Mucosa of descending colon (tissue), 3 donors: ENCODE measurements around the gene TMC5. TPM values are rescaled to one million over a fixed set of nuclear protein-coding genes. Genes with fewer than 3 reads are reported as not detected.

Experiments
- ATAC-seq: fragments of 200-7000 bp; cut with Tn5 transposase; one replicate; pipeline ENCODE4 v1.9.1; 2020; ENCODE audit warnings: mild to moderate bottlenecking, moderate library complexity
- DNase-seq, 3 donors: peaks; one replicate each; pipeline ENCODE4 v3.0.0-alpha.2; 2020
- H3K36me3 ChIP-seq: fragments of 200-600 bp; one replicate; pipeline ENCODE4 v1.8.0; 2021; ENCODE audit warnings: low read depth, mild to moderate bottlenecking
- H3K4me1 ChIP-seq: fragments of 200-600 bp; one replicate; pipeline ENCODE4 v1.8.0; 2021; ENCODE audit warnings: low read depth, mild to moderate bottlenecking
- H3K4me3 ChIP-seq: fragments of 200-600 bp; one replicate; pipeline ENCODE4 v1.8.0; 2021; ENCODE audit warnings: mild to moderate bottlenecking
- H3K9me3 ChIP-seq: fragments of 200-600 bp; one replicate; pipeline ENCODE4 v1.8.0; 2021; ENCODE audit warnings: mild to moderate bottlenecking
- intact Hi-C, 2 donors: fragments of 100-400 bp; cut with DNase I in 1 of 2; cut with micrococcal nuclease in 1 of 2; formaldehyde crosslinking; loops; one replicate each; pipeline versions ENCODE4 v1.11.0 to v1.11.1; 2022; cut with DNase I, micrococcal nuclease
- total RNA-seq, 3 donors: library from RNA; stranded (reverse); fragmentation: NEBNext Ultra II Directional in 2 of 3; extraction: Animal tissue kit (Norgen Biotek cat#: 25700) in 2 of 3; gene quantifications; one replicate each; pipeline versions ENCODE4 v1.2.1 to v1.2.4, GENCODE V29; 2021 to 2023
- TF ChIP-seq, protein P1 (sequence below): fragments of 200-600 bp; IDR thresholded peaks from one replicate; pipeline ENCODE4 v1.8.0; 2022; ENCODE audit warnings: antibody characterized with exemption, mild to moderate bottlenecking
- donor health status: DM: no; HTN: no; CAD: no; lungs with moderate emphysema.
- donor health status: DM: no; HTN: no; CAD: no.
- donor health status: DM: no; HTN: yes; CAD: no.

Gene TMC5
- total RNA-seq, 3 donors from 2014 or later, result 73.4 to 147 (median 122) TPM

- H3K4me3 ChIP-seq, result no peak overlapping the region
- H3K36me3 ChIP-seq, result no peaks in the 10 kb centered on the region
- intact Hi-C loops, result no loop called here
- H3K4me1 ChIP-seq, result peaks cover 10% of the 10 kb centered on the region
- H3K9me3 ChIP-seq, result no peaks in the 10 kb centered on the region
- no peak for DNase-seq
- TF ChIP-seq, protein P1, sequence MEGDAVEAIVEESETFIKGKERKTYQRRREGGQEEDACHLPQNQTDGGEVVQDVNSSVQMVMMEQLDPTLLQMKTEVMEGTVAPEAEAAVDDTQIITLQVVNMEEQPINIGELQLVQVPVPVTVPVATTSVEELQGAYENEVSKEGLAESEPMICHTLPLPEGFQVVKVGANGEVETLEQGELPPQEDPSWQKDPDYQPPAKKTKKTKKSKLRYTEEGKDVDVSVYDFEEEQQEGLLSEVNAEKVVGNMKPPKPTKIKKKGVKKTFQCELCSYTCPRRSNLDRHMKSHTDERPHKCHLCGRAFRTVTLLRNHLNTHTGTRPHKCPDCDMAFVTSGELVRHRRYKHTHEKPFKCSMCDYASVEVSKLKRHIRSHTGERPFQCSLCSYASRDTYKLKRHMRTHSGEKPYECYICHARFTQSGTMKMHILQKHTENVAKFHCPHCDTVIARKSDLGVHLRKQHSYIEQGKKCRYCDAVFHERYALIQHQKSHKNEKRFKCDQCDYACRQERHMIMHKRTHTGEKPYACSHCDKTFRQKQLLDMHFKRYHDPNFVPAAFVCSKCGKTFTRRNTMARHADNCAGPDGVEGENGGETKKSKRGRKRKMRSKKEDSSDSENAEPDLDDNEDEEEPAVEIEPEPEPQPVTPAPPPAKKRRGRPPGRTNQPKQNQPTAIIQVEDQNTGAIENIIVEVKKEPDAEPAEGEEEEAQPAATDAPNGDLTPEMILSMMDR, result no peak
- no peak for ATAC-seq
Measured at GRCh38 chr16:19484096-19484495, 66.4 kb downstream of the TMC5 start.

DNA sequence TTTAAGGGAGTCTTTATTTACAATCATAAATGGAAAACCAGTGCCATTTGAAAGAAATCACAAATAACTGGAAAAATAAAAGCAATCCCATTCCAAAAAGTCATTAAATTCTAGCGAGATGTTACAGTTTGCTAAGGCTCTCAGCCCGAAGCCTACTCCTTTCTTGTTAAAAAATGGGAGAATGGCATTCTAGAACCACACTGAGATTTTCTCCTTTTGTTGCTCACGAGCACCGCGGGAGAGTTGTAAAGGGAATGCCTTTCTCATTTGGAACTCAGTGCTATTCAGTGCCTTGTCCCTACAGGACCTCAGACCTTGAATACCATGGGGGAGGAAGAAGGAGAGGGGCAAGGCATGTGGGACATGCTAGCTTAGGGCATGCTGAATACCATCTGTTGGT lies 67.9 kb downstream of the TMC5 start:
- TF ChIP-seq, protein P1, result no peak
- DNase-seq, result no peak
- no peak overlapping the region for H3K4me3 ChIP-seq
- no peaks in the 10 kb centered on the region for H3K9me3 ChIP-seq
- intact Hi-C loops, result no loop called here
- H3K4me1 ChIP-seq, result peaks cover 10% of the 10 kb centered on the region
- H3K36me3 ChIP-seq, result no peaks in the 10 kb centered on the region
- ATAC-seq, result no peak

DNA sequence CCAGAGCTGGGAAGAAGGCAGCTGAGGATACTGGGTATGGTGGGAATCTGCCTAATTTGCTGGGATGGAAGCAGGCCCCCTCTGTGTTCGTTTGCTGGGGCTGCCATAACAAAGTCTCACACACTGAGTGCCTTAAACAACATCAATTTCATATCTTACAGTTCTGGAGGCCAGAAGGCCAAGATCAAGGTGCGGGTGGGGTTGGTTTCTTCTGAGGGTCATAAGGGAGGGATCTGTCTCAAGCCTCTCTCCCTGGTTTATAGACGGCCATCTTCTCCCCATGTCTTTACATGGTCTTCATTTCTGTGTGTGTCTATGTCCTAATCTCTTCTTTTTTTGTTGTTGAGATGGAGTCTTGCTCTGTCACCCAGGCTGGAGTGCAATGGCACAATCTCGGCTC lies 68.4 kb downstream of the TMC5 start:
- no peaks in the 10 kb centered on the region for H3K36me3 ChIP-seq
- DNase-seq (no peak), ATAC-seq (no peak)
- TF ChIP-seq, protein P1, result no peak
- no peaks in the 10 kb centered on the region for H3K9me3 ChIP-seq
- no peak overlapping the region for H3K4me3 ChIP-seq
- peaks cover 10% of the 10 kb centered on the region for H3K4me1 ChIP-seq
- intact Hi-C loops, result no loop called here

DNA sequence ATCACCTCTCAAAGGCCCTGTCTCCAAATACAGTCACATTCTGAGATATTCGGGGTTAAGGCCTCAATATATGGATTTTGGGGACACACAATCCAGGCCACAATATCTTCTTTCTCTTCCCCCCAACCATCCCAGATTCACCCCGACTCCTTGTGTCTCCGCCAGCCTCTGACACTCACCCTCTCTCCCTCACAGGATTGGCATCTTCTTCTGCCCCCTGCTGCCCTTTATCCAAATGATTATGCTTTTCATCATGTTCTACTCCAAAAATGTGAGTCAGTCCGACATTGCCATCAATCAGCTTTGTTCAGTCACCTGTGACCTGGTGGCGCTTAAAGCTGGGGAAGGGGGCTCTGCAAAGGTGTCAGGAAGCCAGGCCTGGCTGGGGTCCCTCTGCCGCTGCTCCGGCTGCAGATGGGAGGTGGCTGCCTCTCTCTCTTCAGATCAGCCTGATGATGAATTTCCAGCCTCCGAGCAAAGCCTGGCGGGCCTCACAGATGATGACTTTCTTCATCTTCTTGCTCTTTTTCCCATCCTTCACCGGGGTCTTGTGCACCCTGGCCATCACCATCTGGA lies 69.2 kb downstream of the TMC5 start:
- no peaks in the 10 kb centered on the region for H3K36me3 ChIP-seq
- no peak for ATAC-seq

DNA sequence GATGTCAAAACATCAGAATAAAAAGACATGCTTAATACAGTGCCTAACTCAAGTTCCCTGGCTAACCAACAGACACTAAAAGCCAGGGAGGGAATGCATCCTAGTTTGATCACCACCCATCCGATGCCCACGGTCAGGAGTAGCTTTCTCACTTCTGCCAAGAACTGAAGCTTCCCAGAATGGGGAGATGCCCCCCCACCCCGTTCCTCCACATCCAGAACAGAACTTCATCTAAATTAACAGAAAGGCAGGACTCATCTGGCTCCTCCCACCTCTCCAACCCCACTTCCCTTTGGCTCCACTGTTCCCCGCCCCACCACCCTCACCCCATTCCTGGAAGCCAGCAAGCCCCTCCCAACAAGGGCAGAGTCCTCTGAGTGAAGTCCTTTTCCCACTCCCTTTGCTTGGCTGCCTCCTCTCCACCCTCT lies 70.5 kb downstream of the TMC5 start:
- Histone ChIP-seq H3K4me3 (no peak overlapping the region), H3K9me3 (no peaks in the 10 kb centered on the region), H3K4me1 (peaks cover 10% of the 10 kb centered on the region), H3K36me3 (no peaks in the 10 kb centered on the region)
- DNase-seq (peak; percentile 82 to 86 (median 83)), ATAC-seq (peak; percentile 94)
- intact Hi-C loops, result no loop called here
- TF ChIP-seq, protein P1, result no peak

More for the DNA sequence above, 69.2 kb downstream of the TMC5 start:
- intact Hi-C loops, result no loop called here
- TF ChIP-seq, protein P1, result no peak
- H3K9me3 ChIP-seq, result no peaks in the 10 kb centered on the region
- no peak overlapping the region for H3K4me3 ChIP-seq
- peaks cover 10% of the 10 kb centered on the region for H3K4me1 ChIP-seq
- DNase-seq, result no peak

- no peaks in the 10 kb centered on the region for H3K9me3 ChIP-seq
- intact Hi-C loops, result no loop called here
- TF ChIP-seq, protein P1, result no peak
- H3K36me3 ChIP-seq, result no peaks in the 10 kb centered on the region
- no peak for DNase-seq
- peaks cover 10% of the 10 kb centered on the region for H3K4me1 ChIP-seq
- no peak overlapping the region for H3K4me3 ChIP-seq
- ATAC-seq, result no peak
Measured at GRCh38 chr16:19490619-19491018, 72.9 kb downstream of the TMC5 start.
